GM18498 (cell line): Measurements from ENCODE around the gene TMCO4.

Experiments
- ATAC-seq: cut with Tn5 transposase; IDR thresholded peaks from one replicate; pipeline ENCODE4 v1.9.1; 2021; ENCODE audit warnings: mild to moderate bottlenecking, moderate library complexity; ENCODE audit not compliant: unreplicated experiment

Gene TMCO4

DNA sequence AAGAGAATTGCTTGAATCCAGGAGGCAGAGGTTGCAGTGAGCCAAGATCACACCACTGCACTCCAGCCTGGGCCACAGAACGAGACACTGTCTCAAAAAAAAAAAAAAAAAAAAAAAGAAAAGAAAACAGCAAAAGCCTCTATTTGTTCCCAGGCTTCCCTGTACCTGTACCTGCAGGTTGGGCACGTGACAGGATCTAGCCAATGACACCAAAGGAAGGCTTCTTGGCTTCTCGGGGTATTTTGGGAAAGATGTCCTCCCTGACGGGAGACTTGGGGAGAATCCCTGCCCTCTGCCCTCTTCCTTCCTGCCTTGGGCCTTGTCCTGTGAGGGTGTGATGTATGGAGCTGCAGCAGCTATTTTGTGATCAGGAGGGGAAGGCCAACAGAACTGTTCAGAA, 22.8 kb downstream of the TMCO4 start:
- ATAC-seq = no peak

DNA sequence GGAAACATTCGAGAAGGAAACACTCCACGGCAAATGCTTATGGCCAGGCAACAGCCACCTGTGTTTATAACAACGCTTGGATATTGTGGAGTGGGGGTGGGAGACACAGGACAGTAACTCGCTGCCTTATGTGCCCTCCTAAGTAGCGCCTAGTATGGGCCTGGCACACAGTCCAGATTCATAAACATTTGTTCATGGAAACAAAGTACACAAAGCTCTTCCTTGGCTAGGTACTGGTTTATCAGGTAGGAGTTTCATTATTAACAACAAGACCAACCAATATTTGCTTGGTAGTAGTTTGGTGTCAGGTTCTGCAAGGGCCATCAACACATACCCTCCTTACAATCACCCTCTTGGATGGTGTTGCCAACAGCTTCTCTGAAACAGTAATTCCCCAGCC, 23.4 kb downstream of the TMCO4 start:
- ATAC-seq = no peak

DNA sequence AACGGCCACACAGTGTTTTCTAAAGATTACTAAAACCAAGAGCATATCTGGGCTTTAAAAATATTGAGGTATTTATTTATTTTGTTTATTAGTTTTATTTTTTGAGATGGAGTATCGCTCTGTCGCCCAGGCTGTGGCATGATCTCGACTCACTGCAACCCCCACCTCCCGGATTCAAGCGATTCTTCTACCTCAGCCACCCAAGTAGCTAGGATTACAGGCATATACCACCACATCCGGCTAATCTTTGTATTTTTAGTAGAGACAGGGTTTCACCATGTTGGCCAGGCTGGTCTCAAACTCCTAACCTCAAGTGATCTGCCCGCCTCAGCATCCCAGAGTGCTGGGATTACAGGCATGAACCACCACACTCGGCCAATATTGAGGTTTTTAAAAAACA, 23.9 kb downstream of the TMCO4 start:
- ATAC-seq = no peak

DNA sequence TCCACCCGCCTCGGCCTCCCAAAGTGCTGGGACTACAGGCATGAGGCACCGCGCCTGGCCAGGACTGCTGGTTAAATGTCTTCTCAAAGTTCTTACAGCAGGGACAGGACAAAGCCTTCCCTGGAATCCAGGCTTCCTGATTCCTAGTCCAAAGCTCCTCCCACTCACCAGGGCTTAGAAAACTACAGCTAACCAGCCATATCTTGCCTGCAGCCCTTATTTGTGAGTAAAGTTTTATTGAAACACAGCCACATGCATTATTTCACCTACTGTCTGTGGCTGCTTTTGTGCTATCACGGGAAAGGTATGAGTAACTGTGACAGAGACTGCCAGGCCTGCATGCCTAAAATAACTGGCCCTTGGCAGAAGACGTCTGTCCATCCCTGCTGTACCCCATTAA, 24.4 kb downstream of the TMCO4 start:
- no peak for ATAC-seq

DNA sequence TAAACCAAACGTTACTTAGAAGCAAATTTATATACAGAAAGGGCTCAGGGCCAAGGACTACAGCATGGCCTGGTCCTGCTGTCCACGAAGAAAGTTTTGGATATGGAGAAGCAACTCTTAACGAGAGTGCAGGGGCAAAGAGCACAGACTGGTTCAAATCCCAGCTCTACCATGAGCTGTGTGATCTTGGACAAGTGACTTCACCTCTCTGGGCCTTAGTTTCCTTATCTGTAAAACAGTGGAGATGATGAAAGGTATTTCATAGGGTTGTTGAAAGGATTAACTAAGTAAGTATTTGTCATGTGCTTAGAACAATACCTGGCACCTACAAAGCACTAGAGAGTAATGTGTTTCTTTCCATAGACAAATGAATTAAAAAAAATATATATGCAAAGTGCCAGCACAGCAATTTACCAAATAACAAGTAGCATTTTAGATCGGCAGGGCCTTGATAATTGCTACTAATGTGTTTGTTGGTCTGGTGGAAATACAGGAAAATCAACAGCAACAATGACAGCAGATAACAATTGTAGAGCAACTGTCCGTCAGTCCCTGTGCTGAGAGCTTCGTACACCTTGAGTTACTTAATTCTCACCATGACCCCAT, 25.4 kb downstream of the TMCO4 start:
- no peak for ATAC-seq

DNA sequence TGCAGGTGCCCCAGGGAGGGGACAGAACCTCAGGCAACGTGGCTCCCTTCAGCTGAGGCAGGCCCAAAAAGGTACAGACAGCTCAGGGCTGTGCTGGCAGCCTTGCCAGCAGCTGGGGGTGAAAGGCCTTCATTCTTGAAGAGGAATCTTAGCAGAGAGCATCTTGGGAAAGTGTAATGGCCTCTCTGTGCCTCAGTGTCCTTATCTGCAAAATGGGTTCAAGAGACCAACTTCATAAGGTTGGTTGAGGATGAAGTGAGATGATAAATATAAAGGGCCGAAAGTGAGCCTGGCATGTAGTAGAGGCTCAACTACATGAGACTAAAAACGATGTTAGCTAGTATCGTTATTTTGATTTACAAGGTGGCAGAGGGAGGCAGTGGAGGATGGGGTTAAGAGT, 26.2 kb downstream of the TMCO4 start:
- ATAC-seq = no peak

DNA sequence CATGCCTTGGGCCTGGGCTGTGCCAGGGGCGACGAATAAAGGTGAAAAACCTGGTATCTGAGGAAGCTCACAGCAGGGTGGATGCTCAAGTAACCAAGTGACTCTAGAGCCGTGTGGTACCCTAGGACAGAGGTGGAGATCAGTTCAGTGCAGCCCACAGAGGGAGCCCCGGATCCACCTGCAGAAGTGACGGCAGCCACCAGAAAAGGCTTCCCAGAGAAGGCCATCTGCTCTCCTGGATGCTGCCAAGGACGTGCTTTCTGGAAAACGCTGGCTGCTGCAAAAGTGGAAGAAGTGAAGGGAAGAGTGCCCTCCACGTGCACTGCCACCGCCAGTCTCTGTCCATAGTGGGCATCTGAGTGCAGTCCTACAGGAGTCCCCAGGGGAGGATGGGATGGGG, 27.7 kb downstream of the TMCO4 start:
- ATAC-seq = no peak

DNA sequence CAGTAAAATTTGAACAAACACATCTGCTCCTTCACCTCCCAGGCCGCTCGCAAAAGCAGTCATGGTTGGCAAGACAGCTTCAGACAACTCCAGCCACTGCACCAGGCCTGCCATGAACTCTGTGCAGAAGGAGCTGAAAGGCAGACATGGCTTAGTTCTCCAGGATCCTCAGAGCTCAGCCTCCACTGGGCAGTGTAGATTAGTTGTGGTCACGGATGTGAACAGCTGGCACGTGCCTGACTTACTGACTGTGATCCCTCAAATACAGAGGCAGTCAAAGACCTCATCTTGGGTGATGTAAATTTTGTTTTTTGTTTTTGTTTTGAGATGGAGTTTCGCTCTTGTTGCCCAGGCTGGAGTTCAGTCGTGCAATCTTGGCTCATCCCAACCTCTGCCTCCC, 28.4 kb downstream of the TMCO4 start:
- no peak for ATAC-seq

DNA sequence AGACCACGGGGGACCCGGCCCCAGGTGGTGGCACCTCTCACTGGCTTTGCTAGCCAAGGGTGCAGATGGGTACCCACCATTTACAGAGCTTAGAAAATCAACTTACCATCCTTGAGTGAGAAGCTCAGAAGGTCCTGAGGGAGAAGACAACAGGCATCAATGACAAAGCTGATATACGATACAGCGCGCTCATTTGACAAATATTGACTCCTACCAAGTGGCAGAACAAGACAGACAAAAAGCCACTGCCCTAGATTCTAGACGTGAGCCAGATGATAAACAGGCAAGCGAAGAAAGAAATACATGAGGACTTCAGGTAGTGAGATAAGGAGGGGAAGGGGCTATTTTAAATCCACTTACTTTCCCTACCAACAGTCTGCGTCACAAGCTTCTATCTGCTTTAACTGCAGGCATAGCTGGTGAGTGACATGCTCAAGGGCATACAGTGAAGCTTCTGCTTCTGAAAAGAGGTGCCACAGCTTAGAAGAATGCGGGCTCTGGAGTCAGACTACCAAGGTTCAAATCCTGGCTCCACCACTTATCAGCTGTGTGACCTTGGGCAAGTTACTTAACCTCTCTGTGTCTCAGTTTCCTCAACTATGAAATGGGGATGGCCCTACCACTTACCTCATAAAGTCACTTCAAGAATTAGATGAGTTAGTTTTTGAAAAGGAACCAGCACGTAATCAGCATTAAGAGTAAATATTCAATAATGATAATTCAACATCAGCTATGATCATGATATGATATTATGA, 29.1 kb downstream of the TMCO4 start:
- ATAC-seq = no peak

DNA sequence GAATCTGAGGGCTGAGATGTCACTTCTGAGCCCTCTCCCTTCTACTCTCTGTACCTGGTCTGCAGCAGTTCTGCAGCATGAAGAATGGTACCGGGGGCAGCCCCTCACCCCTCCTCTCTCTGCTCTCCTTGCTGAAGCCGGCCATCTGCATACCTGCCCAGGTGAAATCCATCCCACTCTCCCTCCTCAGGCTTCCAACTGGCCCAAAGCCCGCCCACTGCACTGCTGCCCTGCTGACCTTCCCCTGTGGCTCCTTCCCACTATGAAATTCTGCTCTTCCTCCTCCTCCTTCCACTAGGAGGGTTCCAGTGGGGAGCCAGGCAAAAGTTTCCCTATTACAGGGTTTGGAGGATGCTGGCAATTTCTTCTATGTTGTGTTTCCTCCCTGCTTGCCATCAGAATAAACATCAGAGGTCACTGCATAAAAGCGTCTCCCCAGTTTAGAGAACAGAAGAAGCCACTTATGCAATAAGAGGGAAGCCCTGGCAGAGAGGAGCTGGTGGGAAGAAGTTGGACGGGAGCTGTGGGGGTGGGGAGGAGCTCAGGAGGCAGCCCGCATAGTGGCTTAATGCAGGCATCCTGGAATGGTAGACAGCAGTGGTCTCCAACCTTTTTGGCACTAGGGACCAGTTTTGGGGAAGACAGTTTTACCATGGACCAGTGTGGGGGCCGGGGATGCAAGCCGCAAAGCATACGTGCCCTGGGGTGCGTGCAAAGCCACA, 30.3 kb downstream of the TMCO4 start:
- no peak for ATAC-seq

DNA sequence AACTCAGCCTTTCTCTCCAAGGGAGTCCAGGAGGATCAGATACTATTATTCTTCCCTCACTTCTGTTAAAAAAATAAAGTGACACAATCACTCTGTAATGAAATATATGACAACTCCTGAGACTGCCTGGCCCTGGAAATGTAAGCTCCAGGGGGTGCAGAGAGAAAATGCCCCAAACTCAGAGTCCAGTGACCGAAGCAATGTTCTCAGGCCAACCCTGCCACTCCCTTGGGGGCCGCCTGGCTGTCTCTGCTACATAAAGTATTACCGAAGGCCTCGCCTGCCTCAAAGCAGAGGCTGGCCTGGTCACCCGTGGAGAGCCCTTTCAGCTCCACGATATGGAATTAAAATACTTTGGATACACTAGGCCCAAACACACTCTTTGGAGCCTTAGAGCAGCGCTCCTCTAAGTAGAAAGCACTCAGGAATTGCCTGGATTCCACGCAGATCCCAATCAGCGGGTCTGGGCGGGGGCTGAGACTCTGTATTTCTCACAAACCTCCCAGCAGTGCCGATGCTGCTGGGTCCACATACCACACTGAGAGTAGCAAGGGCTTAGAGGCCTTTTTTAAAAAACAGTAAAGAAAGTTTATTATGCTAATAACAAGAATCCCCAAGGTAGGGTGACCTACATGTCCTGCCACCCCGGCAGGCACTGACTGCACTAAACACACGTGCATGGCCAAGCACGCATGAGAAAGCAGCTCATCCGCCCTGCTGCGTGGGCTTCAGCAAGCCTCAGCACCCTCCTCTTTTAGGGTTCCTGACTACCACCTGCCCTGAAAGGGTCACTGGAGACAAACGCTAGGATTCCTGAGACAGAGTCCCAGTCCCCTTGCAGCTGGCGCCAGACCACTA, 31.1 kb downstream of the TMCO4 start:
- no peak for ATAC-seq

DNA sequence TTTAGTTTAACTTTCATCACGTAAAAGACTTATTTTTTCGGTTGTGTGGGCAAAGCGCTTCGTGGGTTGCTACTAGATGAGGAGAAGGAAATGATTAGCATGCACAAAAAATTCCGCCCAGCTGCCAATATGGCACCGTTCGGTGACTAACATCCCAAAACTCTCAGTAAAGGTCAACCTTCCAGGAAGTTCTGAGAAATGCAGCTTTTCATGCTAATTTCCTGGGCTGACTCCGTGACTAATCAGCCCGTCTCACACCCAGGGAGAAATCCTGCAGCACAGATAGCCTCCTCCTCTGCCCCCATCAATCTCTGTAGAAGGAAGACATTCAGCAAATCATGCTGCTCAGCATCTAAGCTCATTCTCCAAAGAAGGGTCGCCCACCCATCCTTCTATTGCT, 34.1 kb downstream of the TMCO4 start:
- no peak for ATAC-seq

DNA sequence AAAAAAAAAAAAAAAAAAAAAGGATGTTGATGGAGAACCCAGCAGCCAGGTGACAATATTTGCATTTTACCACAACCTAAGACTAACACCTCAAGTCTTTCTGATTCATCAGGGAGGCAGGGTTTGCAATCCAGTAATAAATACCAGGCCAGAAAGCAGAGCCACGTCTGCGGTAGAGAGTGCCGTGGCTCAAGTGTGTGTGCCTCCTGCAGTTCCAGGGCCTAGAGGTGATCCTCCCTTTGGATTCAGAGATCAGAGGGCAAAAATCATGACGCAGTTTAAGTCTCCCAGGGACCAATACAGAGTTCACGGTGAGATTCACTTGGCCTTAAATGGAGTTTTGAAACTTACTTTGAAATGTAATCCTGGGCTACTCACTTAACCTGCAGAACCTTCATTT, 34.9 kb downstream of the TMCO4 start:
- ATAC-seq = no peak

DNA sequence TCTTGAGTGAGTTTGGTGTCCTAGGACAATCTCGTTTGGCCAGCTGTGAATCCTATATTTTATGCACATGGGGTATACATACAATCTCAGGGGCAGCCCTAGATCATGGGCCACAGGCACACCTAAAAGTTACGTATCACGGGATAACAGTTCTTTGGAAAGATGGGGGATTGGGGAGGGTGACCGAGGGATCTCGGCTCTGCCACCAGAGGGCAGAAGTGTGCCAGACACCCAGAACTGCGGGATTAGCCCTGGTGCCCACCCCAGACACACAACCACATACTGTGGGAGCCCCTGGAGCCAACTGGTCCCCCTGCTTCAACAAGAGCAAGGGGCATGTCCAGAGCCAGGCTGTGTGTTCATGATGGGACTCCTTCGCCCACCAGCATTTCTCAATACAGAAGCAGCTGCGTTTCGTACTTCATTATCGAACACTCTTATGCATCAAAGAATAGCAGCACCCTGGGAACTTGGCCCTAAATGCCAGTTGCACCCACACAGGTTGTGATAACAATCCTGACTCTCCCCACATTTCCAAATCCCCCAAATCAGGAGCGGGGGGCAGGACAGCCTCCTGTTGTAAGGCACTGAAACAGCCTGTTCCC, 37.4 kb downstream of the TMCO4 start:
- ATAC-seq = no peak

DNA sequence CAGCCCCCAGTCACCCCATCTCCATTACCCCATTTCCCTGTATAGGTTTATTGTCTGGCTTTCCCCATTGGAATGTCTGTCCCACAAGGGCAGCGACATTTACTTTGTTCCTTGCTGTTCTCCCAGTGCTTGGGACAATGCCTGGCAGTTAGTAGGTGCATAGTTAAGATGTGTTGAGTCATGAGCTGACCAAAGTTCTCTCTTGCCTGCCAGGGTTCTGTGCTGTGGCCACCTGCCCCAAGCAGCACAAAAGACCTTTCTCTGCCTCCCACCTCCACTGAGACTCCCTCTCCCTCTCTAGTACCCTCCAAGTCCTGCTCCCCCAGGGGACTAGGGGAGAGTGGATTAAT, 40.0 kb downstream of the TMCO4 start:
- no peak for ATAC-seq

DNA sequence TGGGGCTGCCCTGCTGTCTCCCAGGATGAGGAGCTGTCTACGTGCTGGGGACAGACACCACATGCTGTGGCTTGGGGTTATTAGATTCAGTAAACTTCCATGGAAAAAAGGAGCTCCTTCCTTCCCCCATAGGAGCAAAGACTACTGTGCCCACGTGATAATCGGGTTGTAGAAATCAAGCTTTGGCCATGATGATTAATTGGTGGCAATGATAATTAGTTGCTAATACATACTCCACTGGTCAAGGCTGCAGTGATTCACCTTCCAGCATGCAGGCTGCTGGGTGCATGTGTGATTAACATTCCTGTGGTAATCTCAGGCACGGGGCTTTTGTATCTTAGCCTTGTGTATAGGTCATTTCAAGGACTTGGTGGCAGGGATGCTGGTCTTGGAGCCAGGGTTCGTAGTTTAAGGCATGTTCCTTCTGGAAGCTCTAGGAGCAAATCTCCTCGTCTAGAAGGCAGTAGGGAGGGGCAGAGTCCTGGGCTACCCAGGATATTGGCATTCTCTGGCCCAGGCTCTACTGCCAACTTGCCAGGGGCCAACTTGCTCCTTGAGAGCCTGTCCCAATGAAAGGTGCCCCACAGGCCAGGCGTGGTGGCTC, 41.4 kb downstream of the TMCO4 start:
- no peak for ATAC-seq

DNA sequence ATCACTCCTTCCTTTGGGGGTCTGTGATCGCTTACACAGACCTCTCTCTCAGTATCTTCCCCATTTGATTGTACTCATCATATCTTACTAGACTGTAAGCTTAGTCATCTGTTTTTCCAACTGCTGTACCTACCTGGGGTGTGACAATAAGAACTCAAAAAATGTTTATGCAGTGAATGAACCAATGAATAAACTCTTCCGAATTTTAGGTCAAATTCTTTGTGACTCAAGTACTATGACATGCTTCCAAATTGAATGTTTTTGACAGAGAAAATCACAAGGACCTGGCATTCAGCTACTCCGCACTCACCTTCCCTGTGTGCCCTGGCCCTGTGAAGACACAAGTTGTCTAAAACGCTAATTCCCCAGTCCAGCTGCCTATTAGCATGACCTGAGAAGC, 42.1 kb downstream of the TMCO4 start:
- ATAC-seq = no peak

DNA sequence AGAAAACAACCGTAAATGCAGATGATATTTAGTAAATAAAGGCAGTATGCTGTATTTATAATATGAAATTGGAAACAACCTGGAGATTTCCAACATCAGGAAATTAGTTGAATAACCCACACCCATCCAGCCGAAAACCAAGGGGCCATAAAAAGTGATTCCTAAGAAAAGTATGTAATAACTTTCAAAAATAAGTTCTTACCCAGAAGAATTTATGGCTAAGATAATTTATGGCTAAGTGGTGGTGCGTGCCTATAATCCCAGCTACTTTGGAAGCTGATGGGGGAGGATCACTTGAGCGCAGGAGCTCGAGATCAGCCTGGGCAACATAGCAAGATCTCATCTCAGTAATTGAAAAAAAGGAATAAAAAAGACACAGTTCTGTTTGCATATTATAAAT, 43.2 kb downstream of the TMCO4 start:
- no peak for ATAC-seq

DNA sequence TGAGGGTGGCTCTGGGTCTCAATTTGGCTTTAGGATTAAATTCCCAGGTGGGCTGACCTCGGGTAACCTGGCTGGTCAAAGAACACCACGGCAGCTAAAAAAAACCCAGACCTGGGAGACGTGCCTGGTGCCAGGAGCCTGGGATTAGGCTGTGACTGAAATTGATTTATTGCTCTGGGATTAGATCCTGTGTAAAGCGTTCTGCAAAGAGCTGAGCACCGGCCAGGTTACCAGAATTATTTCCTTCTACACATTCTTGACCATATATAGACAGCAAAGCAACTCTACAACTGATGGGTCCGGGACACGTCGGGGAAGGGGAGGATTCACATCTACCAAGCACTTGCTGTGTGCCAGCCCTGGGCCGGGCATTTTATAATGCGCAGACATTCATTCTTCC, 45.2 kb downstream of the TMCO4 start:
- no peak for ATAC-seq

DNA sequence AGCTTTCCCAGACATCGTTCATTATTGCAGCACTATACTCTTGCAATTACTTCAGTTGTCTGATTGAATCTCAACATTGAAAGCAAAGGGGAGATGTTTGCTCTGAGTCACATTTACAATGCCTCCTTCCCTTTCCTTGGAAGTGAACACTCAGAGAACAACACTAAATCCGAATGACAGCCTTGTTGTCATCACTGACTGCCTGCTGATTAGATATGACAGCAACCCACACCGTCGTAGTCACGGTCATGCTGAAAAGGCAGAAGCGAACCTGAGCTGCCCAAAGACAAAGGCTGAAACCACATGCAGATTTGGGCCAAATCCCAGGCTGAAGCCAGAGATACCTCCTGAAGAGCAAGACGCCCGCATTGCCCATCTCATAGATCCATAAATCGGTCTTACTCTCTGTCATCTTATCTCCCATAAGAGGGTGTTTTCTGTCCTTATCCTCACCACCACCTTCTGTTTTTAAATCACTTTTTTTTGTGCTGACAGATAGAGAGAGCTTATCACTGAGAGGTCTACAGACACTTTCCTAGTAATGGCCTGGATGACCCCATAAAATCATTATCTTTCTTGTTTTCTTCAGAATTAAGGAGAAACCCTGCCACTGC, 47.5 kb downstream of the TMCO4 start:
- no peak for ATAC-seq
